GM19455 (cell line): Measurements from ENCODE around the gene SEMA3F.

Source experiments
- ATAC-seq: cut with Tn5 transposase; IDR thresholded peaks from one replicate; pipeline ENCODE4 v1.9.1; 2021; ENCODE audit not compliant: unreplicated experiment

The SEMA3F gene

DNA sequence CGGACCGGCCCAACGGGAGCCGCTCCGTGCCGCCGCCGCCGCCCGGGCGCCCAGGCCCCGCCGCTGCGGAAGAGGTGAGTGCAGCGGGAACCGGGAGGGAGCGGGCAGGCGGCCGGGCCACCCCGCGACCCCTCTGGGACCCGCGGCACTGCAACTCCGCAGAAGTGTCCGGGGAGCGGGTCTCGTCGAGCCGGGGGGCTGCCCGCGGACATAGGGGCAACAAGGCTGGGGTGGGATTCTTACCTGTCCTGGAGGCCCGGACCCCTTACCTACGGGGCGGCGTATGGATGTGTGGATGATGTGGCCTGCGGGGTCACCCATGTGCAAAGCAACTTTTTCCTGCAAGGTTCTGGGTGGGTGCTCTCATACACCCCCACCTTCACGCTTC is 361 bp downstream of the SEMA3F start:
- no peak for ATAC-seq

DNA sequence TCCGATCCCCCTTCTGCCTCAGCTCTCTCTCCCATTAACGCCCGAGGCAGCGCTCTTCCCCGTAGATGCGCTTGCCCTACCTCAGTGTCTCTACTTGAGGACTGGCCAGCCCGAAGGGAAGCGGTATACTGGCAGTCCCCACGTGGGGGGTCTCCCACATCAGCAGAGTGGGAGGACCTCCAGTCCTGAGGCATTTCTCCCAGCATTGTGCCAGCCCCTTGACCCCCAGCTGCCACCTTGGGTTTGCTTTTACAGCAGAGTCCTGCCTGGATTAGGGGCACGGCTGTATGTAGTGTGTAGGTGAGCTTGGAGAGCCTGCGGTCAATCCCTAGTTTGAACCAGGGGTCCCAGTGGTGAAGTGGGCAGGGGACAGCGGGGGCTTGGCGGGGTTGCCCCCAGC is 767 bp downstream of the SEMA3F start:
- ATAC-seq, result no peak

DNA sequence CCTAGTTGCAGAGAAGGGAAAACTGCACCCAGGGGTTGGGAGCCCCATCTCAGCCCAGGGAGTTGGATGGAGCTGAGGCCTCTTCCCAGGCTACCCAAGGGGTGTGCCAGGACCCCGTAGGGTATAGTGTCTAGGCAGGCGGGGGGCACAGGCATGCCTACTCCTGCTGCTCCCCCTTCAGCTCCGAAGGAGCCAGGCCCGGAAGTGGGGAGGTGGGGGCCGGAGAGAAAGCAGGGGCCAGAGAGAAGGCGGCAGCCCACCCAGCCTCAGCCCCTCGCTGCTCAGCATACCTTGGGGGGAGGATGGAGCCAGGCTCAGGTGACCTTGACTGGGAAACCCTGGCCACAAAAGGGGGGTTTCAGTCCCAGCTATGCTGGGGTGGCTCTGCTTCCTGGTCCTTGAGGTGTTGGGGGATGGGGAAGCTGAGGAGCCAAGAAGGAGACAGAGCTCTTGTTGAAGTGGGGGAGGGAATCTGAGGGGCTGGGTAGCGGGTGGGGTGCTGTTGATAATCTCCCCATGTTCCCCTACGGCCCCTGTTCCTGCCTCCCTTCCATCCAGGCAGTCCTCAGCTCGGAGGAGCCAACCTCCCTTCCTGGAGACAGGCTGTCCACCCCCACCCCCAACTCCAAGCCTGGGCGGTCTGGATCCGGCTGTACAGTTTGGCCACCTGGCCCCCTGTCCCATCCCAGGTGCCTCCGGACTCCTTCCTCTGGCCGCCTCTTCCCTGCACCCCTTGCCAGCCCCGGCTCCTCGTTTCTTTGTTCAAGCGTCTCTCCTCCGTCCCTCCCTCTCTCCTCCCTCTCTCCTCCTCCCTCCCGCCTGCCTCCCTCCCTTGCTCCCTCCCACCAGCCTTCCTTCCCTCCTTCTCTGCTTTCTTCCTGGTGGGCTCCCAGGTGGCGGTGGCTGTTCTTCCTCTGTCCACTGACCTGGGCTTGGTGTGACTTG is 1.7 kb downstream of the SEMA3F start:
- ATAC-seq, result no peak

DNA sequence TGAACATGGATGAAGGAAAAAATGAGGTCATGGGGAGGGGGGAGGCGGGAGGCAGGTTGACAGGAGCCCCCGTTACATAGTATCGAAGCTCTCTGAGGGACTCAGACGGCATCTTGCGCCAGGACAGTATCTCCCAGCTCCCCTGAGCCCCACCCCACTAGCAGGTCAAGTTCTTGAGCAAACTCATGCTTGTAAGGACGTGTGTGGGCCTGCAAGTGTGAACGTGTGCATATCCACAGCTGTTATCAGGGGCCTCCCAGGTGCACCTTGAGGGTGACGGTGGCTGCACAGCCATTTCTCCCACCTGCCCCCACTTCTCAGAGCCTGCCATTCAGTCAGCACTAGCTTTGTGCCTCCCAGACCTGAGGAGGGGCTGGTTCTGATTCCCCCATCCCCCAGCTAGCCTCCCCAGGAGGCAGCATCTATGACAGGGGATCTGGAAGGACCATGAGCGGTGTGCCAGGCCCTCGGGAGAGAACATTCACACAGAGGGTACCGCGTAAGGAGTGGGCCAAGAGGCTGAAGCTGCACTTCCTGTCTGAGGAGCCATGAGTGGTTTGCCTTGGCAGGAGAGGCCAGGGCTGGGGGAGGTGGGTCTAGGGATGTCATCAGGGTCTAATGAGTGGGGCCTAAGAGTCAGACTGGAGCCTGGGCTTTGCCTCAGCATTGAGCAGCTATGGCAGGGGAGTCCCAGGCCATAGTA is 2.9 kb downstream of the SEMA3F start:
- ATAC-seq, result no peak

DNA sequence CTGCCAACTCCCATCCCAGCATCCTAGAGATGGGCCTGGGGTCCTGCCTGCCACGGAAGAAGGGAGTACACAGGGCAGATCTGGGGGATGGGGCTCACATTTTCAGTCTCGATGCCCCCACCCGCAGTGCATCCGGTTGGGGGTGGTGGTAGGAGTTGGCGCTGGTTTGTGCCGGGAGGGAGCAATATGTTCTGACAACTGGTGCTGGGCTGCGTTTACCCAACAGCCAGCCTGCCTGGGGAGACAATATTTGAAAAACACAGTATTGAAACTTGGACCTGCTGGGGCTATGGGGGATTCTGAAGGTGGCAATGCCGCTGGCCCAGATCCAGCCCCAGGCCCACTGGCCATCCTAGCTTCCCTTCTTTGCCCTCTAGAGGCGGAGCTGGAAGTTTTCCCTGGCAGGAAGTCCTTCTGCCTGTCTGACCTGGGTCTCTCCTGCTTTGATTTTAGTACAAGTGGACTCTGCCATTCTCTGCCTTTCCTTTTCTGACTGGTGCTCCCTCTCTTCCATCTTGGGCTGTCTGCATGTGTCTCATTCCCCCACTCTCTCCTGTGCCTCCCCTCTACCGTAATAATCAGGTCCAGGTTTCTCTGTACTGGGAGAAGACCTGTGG is 3.5 kb downstream of the SEMA3F start:
- no peak for ATAC-seq

DNA sequence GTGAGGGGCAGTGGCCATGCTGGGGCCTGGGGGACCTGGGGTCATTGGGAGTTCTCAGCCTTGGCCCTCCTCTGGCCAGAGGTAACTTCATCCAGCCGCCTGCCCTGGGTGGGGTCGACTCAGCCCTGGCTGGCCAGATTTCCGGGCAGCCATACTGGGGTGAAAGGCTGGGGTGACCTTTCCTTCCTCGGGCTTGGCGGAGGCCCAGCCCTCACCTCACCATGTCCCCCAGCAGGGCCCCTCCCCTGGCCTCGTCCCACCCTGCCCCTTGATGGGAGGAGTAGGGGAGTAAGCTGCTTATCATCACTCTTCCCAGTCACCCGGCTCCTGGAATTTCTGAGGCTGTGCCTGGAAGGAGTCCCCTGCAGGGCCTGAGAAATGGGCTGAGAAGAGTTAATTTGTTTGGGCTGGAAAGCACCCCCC is 5.4 kb downstream of the SEMA3F start:
- no peak for ATAC-seq

DNA sequence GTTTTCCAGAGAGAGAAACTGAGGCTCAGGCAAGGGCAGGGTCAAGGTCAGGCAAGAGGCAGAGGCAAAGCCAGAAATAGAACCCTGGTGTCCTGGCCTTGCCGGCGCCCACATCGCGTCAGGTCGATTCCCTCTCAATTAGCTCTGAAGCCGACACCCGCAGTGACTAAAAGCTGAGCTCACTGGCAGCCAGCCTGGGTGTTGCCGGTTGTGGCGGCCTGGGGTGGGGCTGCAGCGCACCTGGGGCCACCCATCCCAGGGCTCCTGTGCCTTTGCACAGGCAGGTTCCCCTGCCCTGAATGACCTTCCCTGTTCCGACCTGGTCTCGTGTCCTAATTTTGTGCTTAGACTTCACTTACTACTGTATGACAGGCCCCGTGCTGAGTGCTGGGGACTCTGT is 6.2 kb downstream of the SEMA3F start:
- ATAC-seq, result no peak

DNA sequence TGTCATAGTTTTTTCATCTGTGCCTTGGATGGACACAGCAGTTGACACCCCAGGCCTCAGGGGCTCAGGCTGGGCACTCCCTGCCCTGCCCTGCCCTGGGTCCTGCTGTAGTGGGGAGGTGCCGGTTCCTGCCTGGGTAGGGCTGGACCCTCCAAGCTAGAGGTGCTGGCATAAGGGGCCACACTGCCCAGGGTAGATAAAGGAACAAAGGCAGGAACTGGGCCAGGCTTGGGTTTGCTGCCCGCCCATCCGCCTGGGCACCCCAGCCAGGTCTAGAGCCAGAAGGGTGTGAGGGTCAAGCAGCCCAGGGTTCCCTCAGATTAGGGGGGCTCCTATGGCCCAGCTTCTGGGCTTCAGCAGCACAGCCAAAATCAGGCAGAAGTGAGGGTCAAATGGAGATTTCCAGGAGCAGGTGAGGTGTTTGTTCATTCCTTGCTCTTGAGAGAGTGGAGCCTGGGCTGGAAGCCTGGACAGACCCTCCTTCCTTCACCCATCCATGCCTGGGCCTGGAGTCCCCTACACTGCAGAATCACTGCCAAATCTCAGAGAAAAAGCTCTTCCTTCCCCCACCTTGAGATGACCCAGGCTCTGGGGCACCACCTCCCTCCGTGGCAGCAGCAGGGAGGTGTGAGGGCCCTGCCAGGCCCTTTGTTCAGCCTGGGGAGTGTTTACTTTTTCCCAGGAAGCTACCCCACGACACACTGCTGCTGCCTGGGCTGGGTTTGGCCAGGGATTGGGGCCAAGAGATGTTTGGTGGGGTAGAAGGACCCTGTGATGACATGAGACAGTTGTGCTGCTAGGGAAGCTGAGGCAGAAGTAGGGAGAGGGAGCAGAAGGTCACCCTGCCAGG is 7.1 kb downstream of the SEMA3F start:
- no peak for ATAC-seq

DNA sequence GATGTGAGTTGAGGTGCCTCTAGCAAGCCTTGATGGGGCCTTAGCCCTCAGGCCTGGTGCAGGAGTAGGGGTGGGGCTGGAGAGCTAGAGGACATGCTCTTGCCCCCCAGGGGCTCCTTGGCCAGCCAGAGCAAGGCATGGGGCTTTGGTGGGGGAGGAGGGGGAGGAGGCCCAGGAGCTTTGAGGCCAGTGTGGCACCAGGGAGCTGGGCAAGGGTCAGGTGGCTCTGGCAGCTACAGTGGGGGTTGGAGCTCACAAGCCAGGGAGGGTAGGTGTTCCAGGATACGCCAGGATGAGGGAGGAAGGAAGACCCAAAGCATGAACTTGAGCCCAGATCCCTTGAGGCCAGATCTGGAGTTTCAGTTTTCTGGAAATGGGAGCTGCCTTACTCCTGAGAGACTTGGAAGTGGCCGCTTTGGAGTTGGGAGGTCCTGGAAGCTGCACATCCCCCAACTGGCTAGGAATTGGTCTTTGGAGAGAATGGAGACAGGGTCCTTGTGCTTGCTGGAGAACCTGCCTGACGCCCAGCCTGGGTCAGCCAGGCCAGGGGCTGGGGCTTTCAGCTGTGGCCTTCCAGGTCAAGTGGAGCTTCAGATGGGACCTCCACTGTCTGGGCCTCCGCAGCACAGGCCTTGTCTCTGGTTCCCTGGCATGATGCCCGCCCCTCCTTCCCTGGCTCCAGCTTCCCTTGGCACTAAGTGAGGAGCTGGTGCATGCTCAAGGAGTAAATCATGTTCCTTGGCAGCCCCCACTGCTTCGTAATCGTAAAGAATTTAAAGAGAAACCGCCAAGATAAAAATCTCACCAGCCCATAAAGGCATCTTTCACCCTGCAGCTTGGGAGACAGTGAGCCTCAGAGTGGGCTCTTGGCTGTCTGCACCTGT is 8.7 kb downstream of the SEMA3F start:
- ATAC-seq, result no peak

DNA sequence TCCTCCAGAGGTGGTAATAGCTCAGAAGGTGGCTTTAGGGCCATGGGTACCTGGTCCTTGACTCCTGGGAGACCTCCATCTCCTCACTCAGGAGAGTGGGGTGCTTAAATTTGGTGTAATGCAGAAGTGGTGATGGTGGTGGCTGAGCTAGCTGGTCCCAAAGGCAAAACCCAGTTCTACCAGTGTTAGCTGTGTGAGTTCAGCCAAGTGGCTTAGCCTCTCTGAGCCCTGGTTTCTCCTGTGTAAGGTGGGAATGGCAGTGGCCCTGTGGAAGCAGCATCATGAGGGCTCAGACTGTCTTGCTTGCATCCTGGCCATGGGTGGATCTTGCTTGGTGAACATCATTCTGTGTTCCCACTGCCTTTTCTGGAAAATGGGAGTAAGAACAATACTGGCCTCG is 9.4 kb downstream of the SEMA3F start:
- no peak for ATAC-seq

DNA sequence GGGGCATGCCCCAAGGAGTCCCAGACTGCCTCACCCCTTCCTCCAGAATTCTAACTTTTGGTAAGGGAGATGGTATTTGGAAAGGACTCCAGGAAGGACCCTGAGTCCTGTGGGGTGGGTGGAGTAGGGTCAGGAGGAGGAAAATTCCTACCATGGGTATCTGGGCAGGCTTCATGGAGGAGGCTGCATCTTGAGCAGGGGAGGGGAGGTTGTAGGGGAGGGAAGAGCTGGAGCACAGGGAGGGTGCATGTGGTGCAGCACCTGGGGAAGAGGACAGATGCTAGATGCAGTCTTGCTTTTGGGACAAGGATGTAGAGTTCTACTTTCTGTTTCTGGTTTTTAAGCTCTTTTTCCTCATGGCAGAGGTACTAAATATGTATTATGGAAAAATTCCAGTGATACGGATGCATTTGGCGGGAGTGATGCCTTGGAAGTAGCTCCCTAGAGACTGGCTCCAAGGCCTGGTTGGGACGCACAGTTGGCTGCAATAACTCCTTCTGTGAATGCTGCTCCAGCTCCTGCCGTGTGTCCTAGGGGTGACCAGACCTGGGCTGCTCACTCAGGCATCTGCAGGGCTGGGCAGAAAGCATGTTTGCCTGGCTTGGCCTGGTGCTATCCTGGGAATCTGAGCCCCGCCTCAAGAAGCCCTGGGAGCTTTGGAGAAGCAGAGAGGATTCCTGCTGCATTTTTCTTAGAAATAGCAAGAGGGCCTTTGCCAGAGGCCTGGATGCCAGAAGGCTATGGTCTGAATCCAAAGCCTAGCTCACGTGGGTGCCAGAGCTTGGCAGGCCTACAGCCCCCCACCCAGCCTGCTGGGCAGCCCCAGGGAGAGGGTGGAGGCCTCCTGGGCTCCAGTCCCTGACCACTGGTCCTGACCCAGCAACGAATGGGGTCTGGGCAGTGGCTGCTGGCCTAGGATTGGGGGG is 10.1 kb downstream of the SEMA3F start:
- ATAC-seq, result no peak

DNA sequence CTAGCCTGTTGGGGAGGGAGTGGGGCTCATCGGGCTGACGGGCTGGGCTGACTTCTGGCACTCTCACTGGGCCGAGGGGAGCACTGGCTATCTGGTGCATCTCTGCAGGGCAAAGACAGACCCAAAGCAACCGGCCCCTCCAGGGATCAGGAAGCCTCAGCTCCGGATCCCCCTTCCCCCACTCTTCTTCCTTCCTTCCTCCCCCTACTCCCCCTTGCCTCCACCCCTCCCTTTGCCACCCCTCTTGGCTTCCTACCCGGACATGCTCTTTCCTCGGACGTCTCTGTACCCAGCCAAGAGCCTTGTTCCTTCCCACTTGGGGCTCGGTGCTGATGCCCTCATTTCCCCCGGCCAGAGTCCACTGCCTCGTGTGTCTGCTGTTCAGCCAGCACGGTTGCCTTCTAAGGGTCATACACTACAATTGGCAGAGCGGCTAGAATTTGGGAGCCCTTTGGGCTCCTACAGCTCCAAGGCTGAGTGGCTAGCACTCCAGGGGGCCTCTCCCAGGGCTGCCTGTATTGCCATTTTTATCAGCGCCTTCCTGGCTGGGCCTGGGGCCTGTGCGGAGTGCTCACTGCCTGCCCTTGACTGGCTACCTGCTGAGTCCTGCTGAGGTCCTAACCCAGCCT is 10.9 kb downstream of the SEMA3F start:
- no peak for ATAC-seq

DNA sequence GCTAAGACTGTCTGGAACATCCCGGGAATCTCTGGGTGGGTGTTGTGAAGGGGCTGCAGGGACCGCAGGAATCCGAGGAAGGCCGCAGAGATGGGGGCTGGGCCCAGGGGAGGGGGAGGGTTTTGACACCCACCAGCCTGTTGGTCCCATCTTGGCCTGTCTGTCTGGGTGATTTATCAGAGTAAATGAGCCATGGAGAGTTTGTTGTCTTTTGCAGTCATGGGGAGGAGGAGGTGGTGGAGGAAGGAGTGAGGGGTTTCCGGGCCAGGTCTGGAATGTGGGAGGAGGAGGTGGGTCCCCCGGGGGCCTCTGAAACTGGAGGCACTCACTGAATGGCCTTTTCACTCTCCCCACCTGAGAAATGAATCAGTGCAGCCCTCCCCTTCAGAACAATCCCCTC is 11.5 kb downstream of the SEMA3F start:
- ATAC-seq, result no peak

DNA sequence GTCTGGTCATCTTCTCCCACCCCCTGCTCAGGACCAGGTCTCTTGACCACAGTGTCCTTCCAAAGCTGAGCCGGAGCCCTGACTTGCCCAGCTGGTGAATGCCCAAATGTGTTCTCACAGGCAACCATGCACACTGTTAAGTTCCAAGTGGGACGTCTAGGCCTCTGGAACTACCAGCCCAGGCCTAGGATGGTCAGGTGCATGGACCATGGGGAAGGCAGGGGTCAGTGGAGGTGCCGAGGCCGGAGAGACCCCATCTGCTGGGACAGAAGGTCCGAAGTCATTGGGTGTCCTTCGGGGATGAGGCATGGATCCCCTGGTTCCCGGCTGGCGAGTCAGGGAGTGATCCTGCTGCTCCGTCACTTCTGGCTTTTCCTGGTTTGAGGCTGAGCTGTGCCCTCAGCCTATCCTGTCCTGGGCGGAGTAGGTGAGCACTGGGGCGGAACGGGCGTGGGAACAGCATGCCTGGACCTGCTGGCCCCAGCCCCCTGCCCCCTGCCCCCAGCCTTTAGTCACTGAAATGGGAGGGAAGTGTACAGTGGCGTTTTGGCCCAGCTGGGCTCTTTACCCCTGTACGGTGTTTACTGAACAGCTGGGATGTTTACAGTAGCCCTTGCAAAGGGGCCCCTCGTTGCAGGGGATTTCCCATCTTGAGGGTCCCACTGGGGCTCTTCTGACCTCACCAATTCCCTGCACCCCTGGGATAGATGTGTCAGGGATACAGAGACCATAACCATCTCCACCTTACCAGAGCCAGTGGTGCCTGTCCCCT is 12.1 kb downstream of the SEMA3F start:
- no peak for ATAC-seq

DNA sequence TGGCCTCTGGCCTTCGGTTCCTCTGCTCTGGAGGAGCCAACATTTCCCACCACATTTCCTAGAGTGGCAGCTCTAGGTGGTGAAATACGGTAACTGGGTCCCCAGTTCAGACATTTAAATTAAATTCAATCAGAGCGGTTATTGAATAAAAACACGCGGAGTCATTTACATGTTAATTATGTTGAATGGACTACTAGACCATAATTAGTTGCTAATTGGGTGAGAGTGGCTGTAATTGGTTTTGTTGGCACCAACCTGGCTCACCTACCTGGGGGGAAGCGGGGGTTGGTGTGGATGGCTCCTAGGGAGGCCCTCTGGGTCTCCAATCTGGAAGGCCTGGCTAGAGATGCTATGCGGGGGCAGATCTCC is 12.7 kb downstream of the SEMA3F start:
- ATAC-seq, result no peak

DNA sequence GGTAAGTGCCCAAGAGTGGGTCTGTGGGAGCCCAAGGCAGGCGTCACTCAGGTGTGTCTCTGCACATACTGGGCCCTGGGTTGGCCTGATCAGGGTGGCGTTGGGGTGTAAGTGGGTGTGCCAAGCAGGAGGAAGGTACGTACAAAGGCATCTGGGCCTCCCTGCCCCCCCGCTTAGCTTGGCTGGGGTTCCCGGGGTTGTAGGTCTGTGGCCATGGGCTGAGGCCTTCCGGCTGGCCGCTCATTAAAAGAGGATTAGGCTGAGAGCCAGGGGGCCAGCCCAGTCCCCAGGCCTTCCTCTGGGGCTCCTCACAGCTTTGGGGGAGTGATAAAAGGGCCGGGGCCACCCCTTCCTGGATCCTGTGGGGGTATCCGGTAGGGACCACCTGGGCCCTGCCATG is 13.3 kb downstream of the SEMA3F start:
- ATAC-seq, result no peak

DNA sequence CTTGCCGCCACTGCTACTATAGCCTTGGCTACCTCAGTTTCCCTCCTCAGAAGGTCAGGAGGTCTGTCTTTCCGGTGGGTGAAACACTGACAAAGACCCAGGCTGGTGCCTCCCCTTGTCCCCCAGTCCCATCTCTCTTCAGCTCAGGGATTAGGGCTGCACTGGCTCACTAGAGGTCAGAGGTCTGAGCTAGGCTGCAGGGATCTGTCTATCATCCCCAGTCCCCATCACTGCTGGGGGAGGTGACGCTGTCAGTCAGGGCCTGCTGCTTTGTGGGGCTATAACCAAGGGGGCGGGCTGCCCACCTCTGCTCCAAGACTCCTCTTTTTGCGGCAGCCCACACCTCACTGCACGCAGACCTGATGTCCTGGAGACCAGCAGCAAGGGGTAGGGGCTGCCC is 13.7 kb downstream of the SEMA3F start:
- ATAC-seq, result no peak
